H1 (cell line): Measurements from ENCODE around the gene UFSP1. TPM values are rescaled to one million over a fixed set of nuclear protein-coding genes. Genes with fewer than 3 reads are reported as not detected.

ENCODE experiments used
- CTCF ChIA-PET: fragments of 300-600 bp; sonication (Branson Sonifier 250); formaldehyde crosslinking; loops from one replicate; lab custom pipeline; 2021; ENCODE audit not compliant: partially characterized antibody; lab: Charles Lee
- POLR2A ChIA-PET: fragments of 300-600 bp; sonication (Branson Sonifier 250); formaldehyde crosslinking; loops from one replicate; lab custom pipeline; 2021; ENCODE audit warnings: inconsistent platforms; ENCODE audit not compliant: partially characterized antibody; lab: Charles Lee
- DNase-seq, 2 experiments: peaks; one replicate each; pipeline versions ENCODE4 v3.0.0 to v3.0.0-alpha.2; 2010 to 2022; ENCODE audit warnings: low spot score in 2 of 2, low read depth in 1 of 2, mixed read lengths in 1 of 2
- FAIRE-seq: peaks from 2 replicates; lab custom pipeline; 2011; peaks lifted over from hg19 to GRCh38; lab: Jason Lieb, UNC
- H2AFZ ChIP-seq: 2 replicates; pipeline ENCODE4 v1.8.1; 2012; ENCODE audit warnings: low read length, inconsistent platforms
- H2AK5ac ChIP-seq: 2 replicates; pipeline ENCODE4 v1.6.1; 2013; ENCODE audit warnings: low read depth, low read length
- H2BK120ac ChIP-seq: replicated peaks from 2 replicates; pipeline ENCODE3; 2013; ENCODE audit warnings: low read depth, low read length, inconsistent platforms
- H2BK12ac ChIP-seq: 2 replicates; pipeline ENCODE4 v1.6.1; 2013; ENCODE audit warnings: low read depth, low read length
- H2BK15ac ChIP-seq: 2 replicates; pipeline ENCODE4 v1.6.1; 2013; ENCODE audit warnings: low read length
- H2BK20ac ChIP-seq: 2 replicates; pipeline ENCODE4 v1.6.1; 2013; ENCODE audit warnings: low read length
- H2BK5ac ChIP-seq: 2 replicates; pipeline ENCODE4 v1.6.1; 2013; ENCODE audit warnings: low read depth, low read length
- H3K14ac ChIP-seq: 2 replicates; pipeline ENCODE4 v1.6.1; 2013; ENCODE audit warnings: inconsistent platforms; ENCODE audit not compliant: insufficient read length
- H3K18ac ChIP-seq: 2 replicates; pipeline ENCODE4 v1.6.1; 2013; ENCODE audit warnings: low read length; ENCODE audit errors: extremely low read depth
- H3K23ac ChIP-seq: 2 replicates; pipeline ENCODE4 v1.6.1; 2013; ENCODE audit warnings: inconsistent platforms; ENCODE audit not compliant: insufficient read length
- H3K23me2 ChIP-seq: 2 replicates; pipeline ENCODE4 v1.6.1; 2013; ENCODE audit warnings: low read depth, low read length
- H3K27ac ChIP-seq: 2 replicates; pipeline ENCODE4 v1.6.1; 2011; ENCODE audit warnings: low read depth, low read length, inconsistent platforms
- H3K27me3 ChIP-seq, 4 experiments: replicated peaks in 1 of 4; 1 replicate in 1 of 4; 2 replicates in 3 of 4; pipeline versions ENCODE4 v1.6.1 to v1.8.1; 2011 to 2013; ENCODE audit warnings: low read length in 3 of 4, mild to moderate bottlenecking in 3 of 4, inconsistent platforms in 2 of 4, mixed read lengths in 2 of 4, moderate library complexity in 1 of 4; ENCODE audit not compliant: control insufficient read depth in 3 of 4, insufficient read depth in 3 of 4; ENCODE audit errors: extremely low read depth in 1 of 4
- H3K36me3 ChIP-seq, 4 experiments: 2 replicates each; pipeline versions ENCODE4 v1.6.1 to v1.8.1; 2011 to 2013; ENCODE audit warnings: mild to moderate bottlenecking in 4 of 4, low read length in 3 of 4, moderate library complexity in 2 of 4, control low read depth in 1 of 4, inconsistent platforms in 1 of 4; ENCODE audit not compliant: insufficient read depth in 4 of 4, control insufficient read depth in 2 of 4
- H3K4ac ChIP-seq: replicated peaks from 2 replicates; pipeline ENCODE3; 2013; ENCODE audit warnings: low read length, low read depth, mixed read lengths, inconsistent platforms; ENCODE audit not compliant: insufficient read length
- H3K4me1 ChIP-seq, 4 experiments: replicated peaks in 1 of 4; 1 replicate in 1 of 4; 2 replicates in 3 of 4; pipeline versions ENCODE4 v1.6.1 to v1.8.1; 2011 to 2013; ENCODE audit warnings: low read length in 3 of 4, inconsistent platforms in 2 of 4, mixed read lengths in 1 of 4; ENCODE audit not compliant: insufficient read depth in 4 of 4, control insufficient read depth in 3 of 4
- H3K4me2 ChIP-seq, 2 experiments: 2 replicates each; pipeline versions ENCODE4 v1.6.1 to v1.8.1; 2011 to 2013; ENCODE audit warnings: low read depth in 2 of 2, low read length in 2 of 2, control low read depth in 1 of 2, inconsistent platforms in 1 of 2, mild to moderate bottlenecking in 1 of 2; ENCODE audit not compliant: insufficient read depth in 1 of 2
- H3K4me3 ChIP-seq, 4 experiments: fragments of 200-600, 300-600 bp in 1 of 4; sonication (generic), shearing (Covaris generic), sonication (Bioruptor Twin) in 1 of 4; 2 replicates each; pipeline versions ENCODE4 v1.5.1 to v1.8.1; 2011 to 2016; ENCODE audit warnings: low read length in 4 of 4, low read depth in 3 of 4, control low read depth in 2 of 4, inconsistent platforms in 2 of 4, mild to moderate bottlenecking in 2 of 4, mixed read lengths in 1 of 4, moderate library complexity in 1 of 4; ENCODE audit not compliant: insufficient read depth in 2 of 4; ENCODE audit errors: extremely low read depth in 1 of 4
- H3K56ac ChIP-seq: replicated peaks from 2 replicates; pipeline ENCODE3; 2013; ENCODE audit warnings: low read depth, mild to moderate bottlenecking, mixed read lengths, low read length, inconsistent platforms; ENCODE audit not compliant: insufficient read length
- H3K79me1 ChIP-seq: 2 replicates; pipeline ENCODE4 v1.6.1; 2013; ENCODE audit warnings: low read depth, low read length, control low read depth
- H3K79me2 ChIP-seq, 2 experiments: 2 replicates each; pipeline versions ENCODE4 v1.6.1 to v1.8.1; 2012 to 2013; ENCODE audit warnings: low read length in 2 of 2, mild to moderate bottlenecking in 2 of 2, inconsistent platforms in 1 of 2; ENCODE audit not compliant: insufficient read depth in 2 of 2, control insufficient read depth in 1 of 2
- H3K9ac ChIP-seq, 4 experiments: replicated peaks in 1 of 4; 1 replicate in 1 of 4; 2 replicates in 3 of 4; pipeline versions ENCODE4 v1.6.1 to v1.8.1; 2011 to 2013; ENCODE audit warnings: low read depth in 3 of 4, low read length in 3 of 4, control low read depth in 2 of 4, mild to moderate bottlenecking in 2 of 4, moderate library complexity in 2 of 4, inconsistent platforms in 1 of 4; ENCODE audit errors: extremely low read depth in 1 of 4
- H3K9me3 ChIP-seq, 2 experiments: 2 replicates each; pipeline versions ENCODE4 v1.6.1 to v1.8.1; 2012 to 2013; ENCODE audit warnings: mild to moderate bottlenecking in 2 of 2, moderate library complexity in 2 of 2, control low read depth in 1 of 2, inconsistent platforms in 1 of 2, low read depth in 1 of 2, low read length in 1 of 2, mixed read lengths in 1 of 2; ENCODE audit not compliant: insufficient read depth in 2 of 2
- H4K20me1 ChIP-seq, 2 experiments: replicated peaks in 1 of 2; 2 replicates each; pipeline versions ENCODE3 to v1.8.1; 2011 to 2013; ENCODE audit warnings: inconsistent platforms in 2 of 2, low read length in 2 of 2, mild to moderate bottlenecking in 1 of 2; ENCODE audit not compliant: insufficient read depth in 2 of 2, control insufficient read depth in 1 of 2
- H4K5ac ChIP-seq: 2 replicates; pipeline ENCODE4 v1.6.1; 2013; ENCODE audit warnings: low read length, low read depth, mixed read lengths, inconsistent platforms; ENCODE audit not compliant: insufficient read length
- H4K8ac ChIP-seq: 2 replicates; pipeline ENCODE4 v1.8.0; 2013; ENCODE audit warnings: mild to moderate bottlenecking, moderate library complexity, low read length, inconsistent platforms; ENCODE audit not compliant: insufficient read depth; ENCODE audit errors: extremely low read depth
- H4K91ac ChIP-seq: replicated peaks from 2 replicates; pipeline ENCODE3; 2013; ENCODE audit warnings: low read length, mixed read lengths, inconsistent platforms; ENCODE audit not compliant: insufficient read length
- CHD2 ChIP-seq: IDR thresholded peaks from 2 replicates; pipeline ENCODE4 v1.6.1; 2012; ENCODE audit warnings: low read length, improper control_type of control experiment
- CREB1 ChIP-seq: IDR thresholded peaks from 2 replicates; pipeline ENCODE4 v1.6.1; 2012; ENCODE audit warnings: inconsistent platforms
- GABPA ChIP-seq: IDR thresholded peaks from 2 replicates; pipeline ENCODE4 v1.6.1; 2011; ENCODE audit warnings: mild to moderate bottlenecking, low read length, moderate library complexity, borderline replicate concordance; ENCODE audit not compliant: insufficient read depth
- KDM1A ChIP-seq: fragments of 200-600, 300-600 bp; sonication (generic); IDR thresholded peaks from 2 replicates; pipeline ENCODE4 v1.7.1; 2016; ENCODE audit warnings: mild to moderate bottlenecking, low read length, borderline replicate concordance
- POLR2AphosphoS5 ChIP-seq: IDR thresholded peaks from 2 replicates; pipeline ENCODE4 v1.6.1; 2011; ENCODE audit warnings: low read depth, low read length
- SIN3A ChIP-seq, 2 experiments: IDR thresholded peaks in 1 of 2; conservative IDR thresholded peaks in 1 of 2; 2 replicates each; pipeline ENCODE4 v1.6.1; 2011 to 2012; ENCODE audit warnings: low read length in 2 of 2, improper control_type of control experiment in 1 of 2, low read depth in 1 of 2, mild to moderate bottlenecking in 1 of 2
- SIRT6 ChIP-seq: IDR thresholded peaks from one replicate; pipeline ENCODE4 v1.7.1; 2012; ENCODE audit warnings: low read length, inconsistent platforms
- SIX5 ChIP-seq: IDR thresholded peaks from 2 replicates; pipeline ENCODE4 v1.6.1; 2011; ENCODE audit warnings: mild to moderate bottlenecking, low read depth, low read length
- TAF7 ChIP-seq: optimal IDR thresholded peaks from 2 replicates; pipeline ENCODE3; 2011; ENCODE audit warnings: low read depth, mild to moderate bottlenecking, inconsistent platforms, low read length, moderate library complexity, borderline replicate concordance
- YY1 ChIP-seq: IDR thresholded peaks from 2 replicates; pipeline ENCODE4 v1.6.1; 2011; ENCODE audit warnings: low read depth, mild to moderate bottlenecking, low read length
- WGBS, 2 experiments: shearing (Covaris generic) in 1 of 2; methylation state at CpG; one replicate each; pipeline versions ENCODE4 v1.1.6 to v1.1.7; 2013 to 2015; ENCODE audit warnings: low lambda C conversion rate in 2 of 2, mixed read lengths in 2 of 2, inconsistent platforms in 1 of 2, low coverage in 1 of 2, missing lambda C conversion rate in 1 of 2; ENCODE audit not compliant: insufficient replicate concordance in 2 of 2, insufficient coverage in 1 of 2, insufficient read length in 1 of 2; ENCODE audit errors: extremely low coverage in 1 of 2, missing lambda C conversion rate in 1 of 2; 5-methylcytosine and 5-hydroxymethylcytosine counted together
- polyA plus RNA-seq, 7 experiments: library from polyadenylated mRNA; depleted of rRNA in 3 of 7; stranded (reverse) in 5 of 7; unstranded in 2 of 7; fragments of >200 nt in 5 of 7; fragments of 200-250 nt in 2 of 7; gene quantifications; 1 replicate in 5 of 7; 2 replicates in 1 of 7; 4 replicates in 1 of 7; pipeline versions ENCODE4 v1.2.1 to v1.2.3, GENCODE V29; 2011 to 2013; ENCODE audit warnings: missing spikeins in 2 of 7, mixed read lengths in 2 of 7
- total RNA-seq: library from RNA; stranded (reverse); fragmentation: NEBNext Ultra II Directional; extraction: Animal tissue kit (Norgen Biotek cat#: 25700); gene quantifications from 2 replicates; pipeline ENCODE4 v1.2.1, GENCODE V29; 2021

Gene UFSP1
- total and polyA plus RNA-seq, 2 of the 8 experiments (the other 6 are each of a cell fraction or from before 2014, with no cell fraction given): 1.6 to 4.3 TPM

DNA sequence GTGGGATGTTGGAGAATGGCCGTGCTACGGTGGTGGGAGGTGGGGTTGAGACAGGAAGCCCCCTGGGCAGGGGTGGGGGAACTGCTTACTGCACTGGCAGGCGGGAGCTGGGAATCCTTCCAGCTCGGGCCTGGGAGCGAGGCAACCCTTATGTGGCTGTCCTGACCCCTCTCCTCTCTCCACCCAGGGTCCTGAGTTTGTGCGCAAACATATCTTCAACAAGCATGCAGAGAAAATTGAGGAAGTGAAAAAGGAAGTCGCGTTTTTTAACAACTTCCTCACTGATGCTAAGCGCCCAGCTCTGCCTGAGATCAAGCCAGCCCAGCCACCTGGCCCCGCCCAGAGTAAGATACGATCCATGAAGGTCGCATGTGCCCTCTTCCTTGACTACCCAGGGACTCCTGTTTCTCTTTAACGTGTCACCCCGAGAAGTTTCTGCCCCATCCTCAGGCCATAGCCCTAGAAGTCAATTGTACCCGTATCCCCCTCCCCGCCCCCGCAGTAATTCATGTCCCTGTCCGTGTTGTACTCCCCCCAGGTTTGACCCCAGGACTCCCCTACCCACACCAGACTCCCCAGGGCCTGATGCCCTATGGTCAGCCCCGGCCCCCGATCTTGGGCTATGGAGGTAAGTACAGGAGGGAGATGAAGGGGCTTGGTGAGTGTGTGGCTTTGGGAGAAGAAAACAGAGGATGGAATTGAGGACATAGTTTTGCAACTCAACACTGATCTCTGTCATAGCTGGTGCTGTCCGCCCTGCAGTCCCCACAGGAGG, 1.8 kb downstream of the UFSP1 start:
- FAIRE-seq: no peak
- no peak overlapping the region for H4K5ac ChIP-seq
- no peak overlapping the region for H3K14ac ChIP-seq
- no peak overlapping the region for H2AK5ac ChIP-seq
- POLR2A ChIA-PET: interaction anchor here (0.6 to 10.1 kb wide), 11 partner anchors 14 to 787 kb away, joined by 3 to 313 read pairs (median 3); partner anchors contain the start of genes SRRT and TRIP6
- no peak for DNase-seq
- no peak overlapping the region; the same call in 1 of the 2 replicates for H2BK5ac ChIP-seq
- H3K4me1 ChIP-seq: peaks cover 0 to 18% (median 5%) of the 10 kb centered on the region in 4 experiments; a peak in 6 of 7 replicates
- H3K79me2 ChIP-seq: peaks cover 0 to 30% of the 10 kb centered on the region in 2 experiments; a peak in 2 of 4 replicates
- H2AFZ ChIP-seq: no peak overlapping the region
- H2BK15ac ChIP-seq: no peak overlapping the region
- 85% methylated on average over 21 of the region's 21 CpGs; no CpG with 5 or more reads in 1 of the 2 experiments for WGBS, 2 experiments
- no peak overlapping the region for H3K18ac ChIP-seq
- H3K27me3 ChIP-seq: no peaks in the 10 kb centered on the region
- no peak overlapping the region for H3K27ac ChIP-seq
- H2BK120ac ChIP-seq: no peak overlapping the region
- peaks cover 20% of the 10 kb centered on the region; the same call in 1 of the 2 replicates for H3K23me2 ChIP-seq
- H3K36me3 ChIP-seq: peaks cover 40 to 62% (median 52%) of the 10 kb centered on the region in 4 experiments
- H2BK20ac ChIP-seq: no peak overlapping the region
- CTCF ChIA-PET: interaction anchor here (0.5 to 3.4 kb wide), 9 partner anchors 10 to 305 kb away, joined by 3 to 14 read pairs (median 3); partner anchors contain the start of gene POP7
- TF ChIP-seq SIX5 (no peak), POLR2AphosphoS5 (no peak; the same call in 1 of the 2 replicates), GABPA (no peak), KDM1A (no peak), SIN3A (conservative IDR thresholded peaks at IDR 0.05 in 1 of 2, IDR thresholded peaks at IDR 0.05 in 1 of 2; ENCODE audit: low read depth in 1 of 2, low read length in 2 of 2) (no peak), YY1 (no peak), CHD2 (no peak), CREB1 (no peak), SIRT6 (no peak), TAF7 (no peak)
- H4K20me1 ChIP-seq: peaks cover 15 to 20% of the 10 kb centered on the region in 2 experiments
- no peak overlapping the region for H3K56ac ChIP-seq
- no peak overlapping the region for H4K8ac ChIP-seq
- H3K9me3 ChIP-seq: no peaks in the 10 kb centered on the region; a peak in 1 of 4 replicates
- H3K23ac ChIP-seq: no peak overlapping the region
- peak overlapping the region in 1 of 4 experiments; percentile 91; a peak in 2 of 8 replicates for H3K4me3 ChIP-seq
- H3K9ac ChIP-seq: no peak overlapping the region
- no peak overlapping the region for H3K4ac ChIP-seq
- no peak overlapping the region for H4K91ac ChIP-seq
- H3K79me1 ChIP-seq: peaks cover 14% of the 10 kb centered on the region
- H3K4me2 ChIP-seq: peak overlapping the region; percentile 86 to 91
- peak overlapping the region; percentile 3; the same call in 1 of the 2 replicates for H2BK12ac ChIP-seq
